Fibroblast of pulmonary artery (primary cell): ENCODE results near the gene KRTAP5-3.

Experiments used
- DNase-seq: peaks from one replicate; pipeline ENCODE4 v3.0.0-alpha.2; 2010; ENCODE audit warnings: low read depth
- H3K4me3 ChIP-seq: replicated peaks from 2 replicates; pipeline ENCODE4 v1.5.1; 2011; ENCODE audit warnings: low read depth, mild to moderate bottlenecking, control low read depth, low read length, moderate library complexity
- CTCF ChIP-seq: IDR thresholded peaks from 2 replicates; pipeline ENCODE4 v1.5.1; 2011; ENCODE audit warnings: mild to moderate bottlenecking, control low read depth, low read length, inconsistent platforms; ENCODE audit errors: missing control alignments

The KRTAP5-3 gene

GRCh38 chr11:1561955-1562354 is 46.3 kb downstream of the KRTAP5-3 start:
- DNase-seq: no peak
- no peak overlapping the region for H3K4me3 ChIP-seq
- TF ChIP-seq CTCF: no peak

- H3K4me3 ChIP-seq: no peak overlapping the region
- DNase-seq: no peak
- TF ChIP-seq CTCF: no peak
Measured at GRCh38 chr11:1561266-1561665, 47.0 kb downstream of the KRTAP5-3 start.

GRCh38 chr11:1560649-1561251 is 47.5 kb downstream of the KRTAP5-3 start:
- DNase-seq: no peak
- no peak overlapping the region for H3K4me3 ChIP-seq
- no peak for TF ChIP-seq CTCF

GRCh38 chr11:1560002-1560648 is 48.1 kb downstream of the KRTAP5-3 start:
- no peak for TF ChIP-seq CTCF
- DNase-seq: no peak
- H3K4me3 ChIP-seq: no peak overlapping the region

GRCh38 chr11:1559111-1559951 is 48.9 kb downstream of the KRTAP5-3 start:
- DNase-seq: peak; percentile 80
- H3K4me3 ChIP-seq: no peak overlapping the region
- TF ChIP-seq CTCF: no peak

- TF ChIP-seq CTCF: no peak
- no peak for DNase-seq
- H3K4me3 ChIP-seq: no peak overlapping the region
Measured at GRCh38 chr11:1558775-1559110, 49.5 kb downstream of the KRTAP5-3 start.
